NCI-H748 treated with DMSO at 0.1 percent for 48 hours (cell line): ENCODE measurements around the gene CARD11.
"Not testable (repeated sequence)": the region's sequence is repeated elsewhere in the genome, so short reads cannot be mapped to it uniquely, and the experiment has no call there.

Experiments used
- DNase-seq: peaks from one replicate; lab custom pipeline; 2025; lab: John Stamatoyannopoulos, UW

The CARD11 gene

DNA sequence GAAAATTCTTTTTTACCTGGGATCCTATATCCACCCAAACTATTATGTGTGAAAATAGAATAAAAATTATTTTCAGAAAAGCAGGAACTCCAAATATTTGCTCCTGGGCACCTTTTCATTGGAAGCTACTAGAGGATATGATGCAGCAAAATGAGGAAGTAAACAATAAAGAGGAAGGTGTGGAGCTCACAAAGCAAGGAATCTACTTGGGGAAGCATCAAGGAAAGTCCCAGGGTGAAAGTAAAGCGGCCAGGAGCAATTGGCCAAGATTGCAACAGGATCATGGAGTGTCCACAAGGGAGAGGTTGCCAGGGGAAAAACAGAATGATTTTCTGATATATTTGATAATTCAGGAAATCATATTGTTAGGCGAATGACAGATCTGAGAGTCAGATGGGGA, 80.8 kb downstream of the CARD11 start:
- DNase-seq = no peak

DNA sequence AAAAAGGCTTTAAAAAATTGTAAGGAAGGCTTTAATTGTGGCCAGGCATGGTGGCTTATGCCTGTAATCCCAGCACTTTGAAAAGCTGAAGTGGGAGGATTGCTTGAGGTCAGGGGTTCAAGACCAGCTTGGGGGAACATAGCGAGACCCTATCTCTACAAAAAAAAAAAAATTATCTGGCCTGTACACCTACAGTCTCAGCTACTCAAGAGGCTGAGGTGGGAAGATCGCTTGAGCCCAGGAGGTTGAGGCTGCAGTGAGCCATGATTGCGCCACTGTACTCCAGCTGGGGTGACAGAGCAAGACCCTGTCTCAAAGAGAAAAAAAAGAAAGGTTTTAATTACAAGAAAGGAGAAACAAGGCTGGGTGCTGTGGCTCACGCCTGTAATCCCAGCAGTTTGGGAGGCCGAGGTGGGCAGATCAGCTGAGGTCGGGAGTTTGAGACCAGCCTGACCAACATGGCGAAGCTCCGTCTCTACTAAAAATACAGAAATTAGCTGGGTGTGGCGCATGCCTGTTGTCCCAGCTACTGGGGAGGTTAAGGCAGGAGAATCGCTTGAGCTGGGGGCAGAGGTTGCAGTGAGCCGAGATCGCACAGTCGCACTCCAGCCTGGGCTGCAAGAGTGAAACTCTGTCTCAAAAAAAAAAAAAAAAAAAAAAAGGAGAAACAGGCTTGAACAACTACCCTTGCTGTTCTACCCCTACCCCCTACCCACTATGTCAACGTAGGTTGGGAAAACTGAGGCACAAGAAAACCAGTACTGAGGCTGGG, 83.7 kb downstream of the CARD11 start:
- DNase-seq = no peak

DNA sequence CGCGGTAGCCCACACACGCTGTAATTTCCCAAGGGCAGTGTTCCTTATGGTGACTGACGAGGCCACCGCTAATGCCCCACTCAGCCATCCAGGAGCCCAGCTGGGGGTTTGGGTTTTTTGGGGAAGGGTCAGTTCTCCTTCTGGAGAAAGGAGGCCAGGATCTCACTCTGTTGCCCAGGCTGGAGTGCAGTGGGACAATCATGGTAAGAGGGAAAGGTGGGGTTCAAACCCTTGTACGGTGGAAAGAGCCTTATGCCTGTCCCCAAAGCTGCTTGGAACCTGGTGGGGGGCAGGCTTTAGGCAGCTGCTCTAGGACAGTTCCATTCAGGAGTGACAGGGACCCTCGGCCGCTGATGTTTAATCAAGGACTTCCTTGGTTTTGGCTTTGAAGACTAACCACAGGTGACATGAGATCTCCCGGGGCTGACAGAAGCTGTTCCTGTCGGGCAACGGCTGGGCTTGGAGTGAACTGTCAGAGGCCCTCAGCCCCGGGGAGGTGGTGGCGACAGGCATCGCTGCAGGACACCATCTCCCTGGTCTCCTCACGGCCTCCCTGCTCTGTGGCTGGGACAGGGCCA, 84.5 kb downstream of the CARD11 start:
- no peak for DNase-seq

DNA sequence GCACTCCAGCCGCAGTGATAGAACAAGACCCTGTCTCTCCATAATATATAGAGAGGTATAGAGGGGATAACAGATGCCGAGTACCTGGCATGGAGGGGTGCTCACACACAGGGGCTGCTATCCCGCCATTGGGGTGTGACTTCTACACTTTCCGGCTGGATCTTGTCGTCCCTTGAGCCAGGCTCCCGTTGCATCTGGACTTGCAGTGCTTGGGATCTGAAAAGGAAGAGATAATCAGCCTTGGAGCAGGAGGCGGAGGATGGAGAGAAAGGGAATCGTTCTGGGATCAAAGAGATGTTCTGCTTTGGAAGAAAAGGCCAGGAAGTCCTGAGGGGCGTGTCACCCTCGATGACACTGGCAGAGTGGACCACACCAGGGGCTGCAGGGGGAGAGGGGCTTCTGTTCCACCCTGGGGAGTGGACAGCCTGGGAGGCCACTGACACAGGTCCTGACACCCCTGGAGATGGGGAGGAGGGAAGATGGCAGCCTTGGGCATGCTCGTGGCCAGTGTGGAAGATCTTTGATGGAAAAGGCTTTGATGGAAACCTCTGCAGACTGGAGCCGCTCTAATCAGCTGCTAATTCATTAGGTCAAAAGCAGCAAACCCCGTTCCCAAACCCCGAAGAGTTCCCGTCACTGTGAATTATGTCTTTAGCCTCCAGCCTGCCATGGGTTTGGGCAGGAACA, 85.1 kb downstream of the CARD11 start:
- no peak for DNase-seq

DNA sequence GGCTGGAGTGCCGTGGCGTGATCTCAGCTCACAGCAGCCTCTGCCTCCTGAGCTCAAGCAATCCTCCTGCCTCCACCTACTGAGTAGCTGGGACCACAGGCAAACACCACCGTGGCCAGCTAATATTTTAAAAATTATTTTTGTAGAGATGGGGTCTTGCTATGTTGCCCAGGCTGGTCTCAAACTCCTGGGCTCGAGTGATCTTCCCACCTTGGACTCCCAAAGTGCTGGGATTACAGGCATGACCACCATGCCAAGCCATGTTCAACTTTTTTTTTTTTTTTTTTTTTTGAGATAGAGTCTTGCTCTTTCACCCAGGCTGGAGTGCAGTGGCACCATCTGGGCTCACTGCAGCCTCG, 86.3 kb downstream of the CARD11 start:
- DNase-seq = not testable (repeated sequence)

DNA sequence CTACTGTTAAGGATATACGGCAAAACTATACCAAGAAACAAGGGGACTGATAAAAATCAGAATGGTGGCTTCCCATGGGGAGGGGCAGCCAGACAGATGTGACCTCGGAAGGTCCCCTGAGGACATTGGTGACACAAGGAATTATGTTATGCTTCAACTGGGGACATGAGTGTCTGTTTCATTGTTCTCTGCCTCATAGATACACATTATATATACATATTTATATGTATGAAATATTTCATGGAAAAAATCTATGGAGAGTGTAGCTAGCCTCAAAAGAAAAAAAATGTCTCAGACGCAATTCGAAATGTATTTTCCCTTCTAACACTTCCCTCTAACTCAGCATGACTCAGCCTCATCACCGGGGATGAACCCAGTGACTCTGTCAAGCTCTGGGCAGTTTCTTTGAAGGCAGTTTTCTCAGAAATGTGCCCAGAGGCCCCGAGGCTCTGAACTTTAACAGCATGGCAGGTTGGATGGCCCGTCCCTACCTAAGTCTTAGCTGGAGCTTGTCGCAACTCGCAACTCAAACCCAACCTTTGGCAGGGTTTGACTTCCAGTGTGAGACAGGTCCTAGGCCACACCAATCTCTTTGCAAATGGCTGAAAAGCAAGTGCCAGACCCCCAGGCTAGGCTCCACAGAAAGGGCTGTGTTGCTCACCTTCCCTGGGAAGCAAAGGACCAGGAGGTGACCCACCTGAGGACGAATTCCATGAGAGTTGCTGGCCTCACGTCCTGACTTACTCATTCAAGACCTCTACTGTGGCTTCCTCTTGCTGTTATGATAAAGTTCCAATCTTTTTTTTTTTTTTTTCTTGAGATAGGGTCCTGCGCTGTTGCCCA, 86.9 kb downstream of the CARD11 start:
- no peak for DNase-seq

DNA sequence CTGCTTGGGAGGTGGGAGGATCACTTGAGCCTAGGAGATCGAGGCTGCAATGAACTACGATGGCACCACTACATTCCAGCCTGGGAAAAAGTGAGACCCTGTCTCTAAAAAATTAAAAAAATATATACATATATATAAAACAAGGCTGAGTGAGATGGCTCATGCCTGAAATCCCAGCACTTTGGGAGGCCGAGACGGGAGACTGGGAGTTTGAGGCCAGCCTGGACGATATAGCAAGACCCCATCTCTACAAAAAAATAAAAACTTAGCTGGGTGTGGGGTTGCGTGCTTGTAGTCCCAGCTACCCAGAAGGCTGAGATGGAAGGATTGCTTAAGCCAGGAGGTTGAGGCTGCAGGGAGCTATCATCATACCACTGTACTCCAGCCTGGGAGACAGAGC, 87.6 kb downstream of the CARD11 start:
- no peak for DNase-seq

DNA sequence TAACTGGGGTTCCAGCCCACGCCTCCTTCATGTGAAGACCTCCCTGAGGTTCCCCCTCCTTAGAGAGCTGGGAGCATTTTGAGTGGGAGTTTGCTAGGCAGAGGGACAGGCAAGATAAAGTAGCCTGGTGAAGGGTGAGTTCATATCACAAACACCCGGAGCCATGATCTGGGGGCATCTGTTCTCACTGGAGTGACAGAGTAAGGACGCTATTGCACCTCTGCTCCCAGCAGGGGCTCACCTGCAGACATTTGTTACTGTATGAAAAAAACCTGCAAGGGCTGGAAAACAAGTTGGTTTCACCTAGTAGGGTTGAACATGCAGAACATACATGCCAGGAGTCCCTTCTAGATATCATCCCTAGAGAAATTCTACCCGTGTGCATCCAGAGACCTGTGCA, 88.4 kb downstream of the CARD11 start:
- DNase-seq = no peak

DNA sequence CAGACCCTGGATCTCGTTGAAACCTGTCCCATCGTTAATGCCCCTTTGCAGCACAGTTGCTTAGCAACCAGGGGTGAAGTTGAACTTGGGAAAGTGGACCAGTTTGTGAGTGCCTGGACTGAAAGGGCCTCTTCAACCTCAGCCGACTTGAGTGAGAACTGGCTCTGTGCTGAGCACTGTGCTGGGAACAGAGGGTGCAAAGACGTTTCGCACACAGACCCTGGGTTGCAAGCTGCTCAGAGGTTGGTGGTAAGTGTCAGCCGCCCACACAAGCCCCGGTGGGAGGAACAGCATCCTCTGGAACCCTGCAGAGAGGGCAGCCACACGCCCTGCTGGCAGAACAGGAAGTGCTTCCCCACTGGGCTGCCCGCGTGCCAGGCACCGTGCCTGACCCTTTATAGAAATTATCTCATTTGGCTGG, 89.2 kb downstream of the CARD11 start:
- no peak for DNase-seq

DNA sequence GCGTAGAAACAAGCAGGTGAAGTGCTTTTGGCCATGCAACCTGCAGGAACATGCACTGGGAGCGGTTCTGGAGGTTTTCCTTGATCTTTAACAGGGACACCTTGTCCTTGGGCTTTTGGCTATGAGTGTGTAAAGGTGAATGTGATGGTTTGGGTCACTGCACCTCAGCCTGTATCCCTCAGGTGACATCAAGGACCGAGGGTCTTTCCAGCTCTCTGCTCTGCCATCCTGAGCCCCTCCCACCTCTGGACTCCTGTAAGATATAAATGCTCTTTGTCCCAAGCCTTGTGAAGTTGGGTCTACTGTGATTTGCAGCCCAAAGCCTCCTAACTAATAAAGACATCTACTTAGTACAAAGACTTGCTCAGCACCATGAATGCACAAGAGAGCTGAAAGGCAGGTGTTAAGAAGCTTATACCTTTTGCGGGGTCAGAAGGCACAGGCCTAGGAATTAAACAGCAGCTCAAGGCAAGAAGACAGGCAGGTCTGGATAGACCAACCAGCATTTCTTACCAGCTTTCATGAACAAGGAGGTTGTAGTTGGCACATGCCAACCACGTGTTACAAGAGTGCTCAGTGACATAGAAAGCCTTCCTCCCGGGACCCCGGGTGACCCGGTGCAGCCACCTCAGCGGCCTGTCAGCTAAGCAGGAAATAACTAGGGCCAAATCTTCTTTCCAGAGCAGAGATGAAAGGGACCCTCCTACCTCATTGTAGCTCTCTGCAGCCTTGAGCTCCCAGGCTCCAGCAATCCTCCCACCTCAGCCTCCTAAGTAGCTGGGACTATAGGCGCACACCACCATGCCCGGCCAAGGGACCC, 89.9 kb downstream of the CARD11 start:
- DNase-seq = no peak

DNA sequence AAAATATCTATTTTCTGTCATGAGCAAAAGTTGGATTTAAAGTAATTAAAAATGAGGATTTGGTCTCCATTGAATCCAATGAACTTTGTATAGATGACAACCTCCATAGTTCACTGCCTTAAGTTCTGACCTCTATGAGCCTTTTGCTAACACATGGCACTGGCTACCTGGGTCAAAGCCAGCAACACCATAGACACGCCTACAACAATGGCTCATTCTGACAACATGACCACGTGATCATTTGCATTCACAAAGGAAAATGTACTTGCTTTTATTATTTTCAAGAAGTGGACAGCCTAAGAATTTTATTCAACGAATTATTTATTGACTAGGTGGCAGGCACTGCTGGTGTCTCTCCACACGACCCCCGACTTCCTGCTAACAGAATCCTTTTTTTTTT, 90.6 kb downstream of the CARD11 start:
- no peak for DNase-seq

DNA sequence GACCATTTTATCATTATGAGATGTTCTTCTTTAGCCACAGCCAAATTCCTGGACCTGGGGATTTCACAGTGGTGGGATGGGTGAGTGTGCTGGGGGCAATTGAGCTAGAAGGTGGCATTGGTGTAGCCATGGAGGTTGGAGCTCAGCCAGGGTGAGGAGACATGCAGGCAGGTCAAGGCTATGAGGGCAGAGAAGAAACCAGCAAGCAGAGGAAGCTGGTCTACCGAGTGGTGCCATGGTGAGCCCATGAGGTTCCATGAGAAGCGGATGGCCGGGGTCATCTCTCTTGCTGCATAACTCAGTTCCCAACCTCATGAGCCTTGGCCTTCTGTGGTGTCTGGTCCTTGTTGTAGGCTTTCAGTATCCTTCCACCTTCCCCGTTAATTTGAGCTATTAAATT, 91.4 kb downstream of the CARD11 start:
- DNase-seq = no peak

DNA sequence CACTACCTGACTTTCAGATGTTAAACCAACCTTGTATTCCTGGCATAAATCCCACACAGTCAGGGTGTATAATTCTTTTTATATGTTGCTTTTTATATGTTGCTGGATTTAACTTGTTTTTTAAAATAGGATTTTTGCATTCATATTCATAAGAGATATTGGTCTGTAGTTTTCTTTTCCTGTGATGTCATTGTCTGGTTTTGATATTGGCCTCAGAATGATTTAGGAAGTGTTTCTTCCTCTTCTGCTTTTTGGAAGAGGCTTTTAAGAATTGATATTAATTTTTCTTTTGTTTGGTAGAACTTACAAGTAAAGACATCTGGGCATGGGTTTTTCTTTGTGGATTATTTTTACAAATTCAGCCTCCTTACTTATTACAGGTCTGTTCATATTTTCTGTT, 93.1 kb downstream of the CARD11 start:
- DNase-seq = no peak

DNA sequence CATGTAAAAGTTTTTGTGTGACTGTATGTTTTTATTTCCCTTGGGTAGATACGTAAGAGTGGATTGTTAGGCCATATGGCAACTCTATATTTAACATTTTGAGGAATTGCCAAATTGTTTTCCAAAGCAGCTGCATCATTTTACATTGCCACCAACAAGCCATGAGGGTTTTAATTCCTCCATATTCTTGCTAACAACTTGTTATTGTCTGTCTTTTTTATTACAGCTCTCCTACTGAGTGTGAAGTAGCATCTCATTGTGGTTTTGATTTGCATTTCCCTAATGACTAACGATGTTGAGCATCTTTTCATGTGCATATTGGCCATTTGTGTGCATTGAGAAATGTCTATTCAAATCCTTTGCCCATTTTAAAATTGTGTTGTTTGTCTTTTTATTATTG, 94.9 kb downstream of the CARD11 start:
- no peak for DNase-seq

DNA sequence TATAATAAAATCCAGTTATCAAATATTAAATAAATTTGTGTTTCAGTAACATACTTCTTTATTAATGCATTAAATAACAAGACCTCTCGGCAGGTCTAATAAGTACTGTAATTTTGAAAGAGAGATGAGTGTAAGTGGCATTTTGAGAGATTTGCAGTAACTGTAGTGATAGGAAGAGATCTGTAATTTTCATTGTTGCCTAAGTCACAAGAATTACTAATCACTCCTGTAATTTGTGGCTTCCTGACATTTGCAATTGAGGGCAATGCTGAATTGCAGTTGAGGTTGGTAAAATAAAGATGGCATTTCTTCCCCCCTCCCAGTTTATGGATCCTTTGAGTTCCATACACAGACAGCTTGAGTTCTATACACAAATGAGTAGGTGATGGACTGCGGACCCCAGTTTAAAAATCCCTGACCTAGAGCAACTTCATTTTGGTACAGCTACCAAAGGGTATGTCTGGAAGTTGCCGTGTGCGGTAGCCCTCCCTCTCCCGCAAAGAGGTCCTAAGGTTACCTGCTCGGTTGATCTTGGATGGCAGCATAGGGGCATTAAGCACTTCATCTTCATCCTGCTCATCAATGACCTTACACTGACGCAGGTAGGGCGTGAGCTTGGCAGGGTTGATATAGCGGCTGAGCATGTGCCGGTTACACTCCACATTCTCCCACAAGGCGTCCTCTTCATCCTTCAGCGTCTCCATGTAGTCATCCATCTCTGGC, 96.4 kb downstream of the CARD11 start:
- no peak for DNase-seq

DNA sequence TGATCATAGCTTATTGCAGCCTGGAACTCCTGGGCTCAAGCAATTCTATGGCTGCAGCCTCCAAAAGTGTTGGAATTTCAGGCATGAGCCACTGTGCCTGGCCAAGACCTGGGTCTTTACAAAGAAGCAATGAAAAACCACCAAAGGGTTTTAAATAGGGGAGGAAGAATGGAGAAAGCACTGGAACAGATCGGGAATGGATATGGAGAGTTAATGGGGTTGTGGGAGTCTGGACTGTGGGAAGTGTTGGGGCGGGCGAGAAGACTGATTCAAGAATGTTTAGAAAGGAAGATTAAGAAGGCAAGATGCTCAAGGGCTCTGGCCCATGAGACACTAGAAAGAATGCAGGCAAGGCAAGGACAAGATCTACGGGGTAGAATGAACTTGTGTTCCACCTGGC, 98.5 kb downstream of the CARD11 start:
- DNase-seq = no peak

DNA sequence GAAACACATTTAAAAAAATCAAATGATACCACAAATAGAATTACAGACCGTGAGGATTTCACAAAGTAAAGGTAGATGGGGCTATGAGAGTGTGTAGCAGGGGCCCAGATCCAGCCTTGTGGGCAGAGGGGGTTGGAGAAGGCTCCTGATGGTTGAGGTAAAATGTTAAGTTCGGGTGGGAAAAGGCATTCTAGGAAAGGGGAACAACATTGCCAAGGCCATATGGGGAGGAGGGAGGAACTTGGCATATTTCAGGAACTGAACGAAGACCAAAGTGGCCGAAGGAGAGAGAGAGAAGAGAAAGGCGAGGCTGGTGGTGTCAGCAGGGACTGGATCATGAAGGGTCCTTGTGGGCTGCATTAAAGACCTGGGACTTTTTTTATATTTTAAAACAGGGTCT, 98.9 kb downstream of the CARD11 start:
- DNase-seq = no peak

DNA sequence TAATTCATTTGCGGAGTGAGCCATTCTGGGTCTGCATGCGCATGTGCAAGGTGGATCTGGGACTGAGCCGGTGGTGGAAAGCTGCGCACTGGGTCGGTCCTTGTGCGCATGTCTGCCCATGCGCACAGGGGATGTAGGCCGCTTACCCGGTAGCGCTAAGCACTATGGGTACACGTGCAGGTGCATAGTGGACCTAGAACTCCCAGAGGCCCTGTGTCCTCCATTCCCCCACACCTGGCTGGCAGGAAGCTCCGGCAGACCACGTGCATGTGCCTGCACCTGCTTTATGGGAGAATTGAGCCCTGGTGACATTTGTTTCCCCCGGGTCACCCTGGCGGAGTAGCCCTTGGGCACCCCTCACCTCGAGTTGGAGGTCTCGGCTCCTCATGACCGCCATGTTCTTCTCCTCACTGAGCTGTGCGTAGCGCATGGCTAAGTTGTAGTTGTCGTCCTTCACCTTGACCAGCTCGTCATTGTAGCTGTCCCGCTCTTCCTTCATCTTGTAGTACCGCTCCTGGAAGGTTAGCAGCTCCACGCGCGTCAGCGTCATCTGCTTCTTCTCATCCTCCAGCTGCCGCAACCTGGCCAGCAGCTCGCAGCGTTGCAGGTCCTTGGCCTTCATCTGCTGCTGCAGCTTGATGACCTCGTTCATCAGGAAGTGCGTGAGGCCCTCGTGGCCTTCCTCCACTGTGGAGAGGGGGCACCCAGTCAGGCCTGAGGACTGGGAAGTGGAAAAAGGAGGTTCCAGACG, 99.6 kb downstream of the CARD11 start:
- DNase-seq = no peak

DNA sequence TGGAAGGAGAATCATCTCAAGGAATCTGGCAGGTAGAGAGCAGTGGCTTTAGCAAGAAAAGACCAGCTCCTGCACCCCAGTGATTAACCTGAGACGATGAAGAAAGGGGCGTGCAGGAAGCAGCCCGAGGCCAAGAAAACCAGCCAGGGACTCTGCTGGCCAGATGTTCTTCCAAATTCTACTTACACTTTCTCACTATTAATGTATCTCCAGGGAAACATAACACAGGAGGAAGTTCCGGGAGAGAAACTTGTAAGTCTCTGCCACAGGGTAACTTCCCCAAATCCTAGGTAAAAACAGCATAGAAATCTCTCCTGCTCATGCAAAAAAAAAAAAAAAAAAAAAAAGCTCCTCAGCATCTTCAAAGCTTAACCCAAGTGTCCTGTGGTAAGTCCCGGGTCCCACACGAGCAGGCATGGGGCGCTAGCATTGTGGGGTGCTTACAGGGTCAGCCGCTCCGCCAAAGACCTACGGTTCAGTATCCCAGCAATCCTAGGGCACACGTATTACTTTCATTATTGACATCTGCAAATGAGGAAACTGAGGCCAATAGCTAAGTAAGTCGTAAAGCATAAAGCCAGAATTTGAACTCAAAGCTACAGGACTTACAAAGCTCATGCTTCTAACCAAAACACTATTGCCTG, 102.3 kb downstream of the CARD11 start:
- DNase-seq = no peak

DNA sequence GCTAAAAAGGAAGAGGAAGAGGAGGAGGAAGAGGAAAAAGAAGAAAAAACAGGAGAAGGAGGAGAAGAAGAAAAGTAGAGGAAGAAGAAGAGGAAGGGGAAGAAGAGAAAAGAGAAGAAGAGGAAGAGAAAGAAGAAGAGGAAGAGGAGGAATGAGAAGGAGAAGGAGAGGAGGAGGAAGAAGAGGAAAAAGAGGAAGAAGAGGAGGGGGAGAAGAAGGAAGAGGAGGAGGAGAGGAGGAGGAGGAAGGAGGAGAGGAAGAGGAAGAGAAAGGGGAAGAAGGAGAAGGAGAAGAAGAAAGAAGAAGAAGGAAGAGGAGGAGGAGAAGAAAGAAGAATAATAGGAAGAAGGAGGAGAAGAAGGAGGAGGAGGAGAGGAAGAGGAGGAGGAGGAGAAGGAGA, 103.2 kb downstream of the CARD11 start:
- no peak for DNase-seq
